NCI-H446 treated with DMSO at 0.1 percent for 48 hours (cell line): ENCODE measurements around the gene AGBL4.

Experiments used
- DNase-seq: peaks from one replicate; lab custom pipeline; 2025; lab: John Stamatoyannopoulos, UW

AGBL4 gene

GRCh38 chr1:49694251-49694827 lies 329.4 kb downstream of the AGBL4 start:
- DNase-seq = no peak

GRCh38 chr1:49686107-49686506 lies 337.6 kb downstream of the AGBL4 start:
- no peak for DNase-seq

GRCh38 chr1:49677706-49678105 lies 346.0 kb downstream of the AGBL4 start:
- no peak for DNase-seq

- DNase-seq = no peak
These were observed 372.6 kb downstream of the AGBL4 start for GRCh38 chr1:49651136-49651535.

GRCh38 chr1:49630156-49630555 lies 393.6 kb downstream of the AGBL4 start:
- no peak for DNase-seq

GRCh38 chr1:49627781-49628180 lies 396.0 kb downstream of the AGBL4 start:
- no peak for DNase-seq

GRCh38 chr1:49626472-49626871 lies 397.3 kb downstream of the AGBL4 start:
- DNase-seq = no peak

GRCh38 chr1:49622877-49623276 lies 400.9 kb downstream of the AGBL4 start:
- no peak for DNase-seq

- DNase-seq = no peak
These were observed 417.7 kb downstream of the AGBL4 start for GRCh38 chr1:49606082-49606481.

GRCh38 chr1:49597436-49597835 lies 426.3 kb downstream of the AGBL4 start:
- no peak for DNase-seq

- no peak for DNase-seq
These were observed 447.3 kb downstream of the AGBL4 start for GRCh38 chr1:49576327-49576901.

GRCh38 chr1:49556676-49557234 lies 467.0 kb downstream of the AGBL4 start:
- DNase-seq = no peak

- DNase-seq = no peak
These were observed 471.7 kb downstream of the AGBL4 start for GRCh38 chr1:49552101-49552500.

GRCh38 chr1:49544615-49545014 lies 479.1 kb downstream of the AGBL4 start:
- no peak for DNase-seq

- DNase-seq = no peak
These were observed 482.5 kb downstream of the AGBL4 start for GRCh38 chr1:49541096-49541752.

- no peak for DNase-seq
These were observed 496.0 kb downstream of the AGBL4 start for GRCh38 chr1:49527606-49528305.

- no peak for DNase-seq
These were observed 497.1 kb downstream of the AGBL4 start for GRCh38 chr1:49526672-49527071.

GRCh38 chr1:49523764-49524163 lies 500.0 kb downstream of the AGBL4 start:
- DNase-seq = no peak

- DNase-seq = no peak
These were observed 556.8 kb downstream of the AGBL4 start for GRCh38 chr1:49466961-49467360.

- no peak for DNase-seq
These were observed 558.1 kb downstream of the AGBL4 start for GRCh38 chr1:49465486-49466185.

- DNase-seq = no peak
These were observed 575.6 kb downstream of the AGBL4 start for GRCh38 chr1:49448200-49448599.

- DNase-seq = no peak
These were observed 586.9 kb downstream of the AGBL4 start for GRCh38 chr1:49436865-49437264.
